HEK293 (cell line): Measurements from ENCODE around the gene FTH1.

Source experiments
- CTCF ChIA-PET: fragments of 350-600 bp; formaldehyde crosslinking; extraction: SDS; loops from one replicate; lab custom pipeline; 2021; ENCODE audit warnings: antibody characterized with exemption; lab: Yijun Ruan, JAX
- POLR2A ChIA-PET: fragments of 300-600 bp; formaldehyde crosslinking; extraction: SDS; loops from one replicate; lab custom pipeline; 2020; ENCODE audit warnings: antibody characterized with exemption, inconsistent platforms; lab: Yijun Ruan, JAX
- H3K27ac ChIP-seq: fragments of 200-500 bp; sonication (Bioruptor generic); 2 replicates; pipeline ENCODE4 v1.5.1; 2014; ENCODE audit warnings: low read depth, low read length, control low read depth, inconsistent platforms; ENCODE audit errors: extremely low read depth
- H3K36me3 ChIP-seq, 2 experiments: fragments of 200-500 bp in 1 of 2; sonication (Bioruptor generic) in 1 of 2; 1 replicate in 1 of 2; 2 replicates in 1 of 2; pipeline ENCODE4 v1.5.1; 2014 to 2017; ENCODE audit warnings: inconsistent platforms in 2 of 2, low read length in 2 of 2; ENCODE audit not compliant: control insufficient read depth in 2 of 2, insufficient read depth in 1 of 2
- H3K4me1 ChIP-seq: fragments of 200-500 bp; sonication (Bioruptor generic); 2 replicates; pipeline ENCODE4 v1.5.1; 2014; ENCODE audit warnings: mild to moderate bottlenecking, low read length, inconsistent platforms; ENCODE audit not compliant: control insufficient read depth, insufficient read depth
- H3K4me3 ChIP-seq: 2 replicates; pipeline ENCODE4 v1.5.1; 2011; ENCODE audit warnings: low read depth, mild to moderate bottlenecking, control low read depth, low read length, moderate library complexity
- H3K9me3 ChIP-seq: fragments of 200-500 bp; sonication (Bioruptor generic); 2 replicates; pipeline ENCODE4 v1.5.1; 2014; ENCODE audit warnings: low read depth, low read length, inconsistent platforms; ENCODE audit not compliant: control insufficient read depth, insufficient read depth
- GLIS1 ChIP-seq: fragments of 450-650 bp; formaldehyde crosslinking; IDR thresholded peaks from 2 replicates; pipeline ENCODE4 v1.5.1; 2016; ENCODE audit warnings: missing biosample characterization, missing genetic modification characterization
- GLIS2 ChIP-seq: fragments of 450-650 bp; formaldehyde crosslinking; IDR thresholded peaks from 2 replicates; pipeline ENCODE4 v1.5.1; 2016; ENCODE audit warnings: missing biosample characterization, missing genetic modification characterization
- INSM2 ChIP-seq: fragments of 450-650 bp; formaldehyde crosslinking; IDR thresholded peaks from 2 replicates; pipeline ENCODE4 v1.5.1; 2016; ENCODE audit warnings: missing biosample characterization, missing genetic modification characterization
- PRDM1 ChIP-seq: fragments of 450-650 bp; formaldehyde crosslinking; IDR thresholded peaks from 2 replicates; pipeline ENCODE4; 2016; ENCODE audit warnings: missing biosample characterization, missing genetic modification characterization
- SP3 ChIP-seq: fragments of 450-650 bp; formaldehyde crosslinking; IDR thresholded peaks from 2 replicates; pipeline ENCODE4 v1.5.1; 2016; ENCODE audit warnings: missing biosample characterization, missing genetic modification characterization
- SP7 ChIP-seq: fragments of 450-650 bp; formaldehyde crosslinking; IDR thresholded peaks from 2 replicates; pipeline ENCODE4 v1.5.1; 2016; ENCODE audit warnings: missing biosample characterization, missing genetic modification characterization
- WT1 ChIP-seq: fragments of 450-650 bp; formaldehyde crosslinking; IDR thresholded peaks from 2 replicates; pipeline ENCODE4 v1.5.1; 2016; ENCODE audit warnings: missing biosample characterization, missing genetic modification characterization
- ZBTB1 ChIP-seq: fragments of 450-650 bp; formaldehyde crosslinking; IDR thresholded peaks from 2 replicates; pipeline ENCODE4 v1.5.1; 2016; ENCODE audit warnings: missing biosample characterization, missing genetic modification characterization
- ZFP3 ChIP-seq: fragments of 450-650 bp; formaldehyde crosslinking; IDR thresholded peaks from 2 replicates; pipeline ENCODE4 v1.5.1; 2016; ENCODE audit warnings: low read depth, missing biosample characterization, missing genetic modification characterization
- ZIC2 ChIP-seq: fragments of 450-650 bp; formaldehyde crosslinking; IDR thresholded peaks from 2 replicates; pipeline ENCODE4 v1.5.1; 2016; ENCODE audit warnings: missing biosample characterization, missing genetic modification characterization
- ZNF174 ChIP-seq: fragments of 450-650 bp; formaldehyde crosslinking; IDR thresholded peaks from 2 replicates; pipeline ENCODE4 v1.5.0; 2017; ENCODE audit warnings: missing biosample characterization, mild to moderate bottlenecking, missing genetic modification characterization
- ZNF311 ChIP-seq: fragments of 450-650 bp; formaldehyde crosslinking; IDR thresholded peaks from 2 replicates; pipeline ENCODE4 v1.5.1; 2017; ENCODE audit warnings: missing biosample characterization, missing genetic modification characterization, borderline replicate concordance
- ZNF341 ChIP-seq: fragments of 450-650 bp; formaldehyde crosslinking; IDR thresholded peaks from 2 replicates; pipeline ENCODE4; 2016; ENCODE audit warnings: low read depth, missing biosample characterization, missing genetic modification characterization
- ZNF350 ChIP-seq: fragments of 450-650 bp; formaldehyde crosslinking; IDR thresholded peaks from 2 replicates; pipeline ENCODE4 v1.5.0; 2017; ENCODE audit warnings: missing biosample characterization, mild to moderate bottlenecking, missing genetic modification characterization
- ZNF510 ChIP-seq: fragments of 450-650 bp; formaldehyde crosslinking; IDR thresholded peaks from 2 replicates; pipeline ENCODE4 v1.5.1; 2018; ENCODE audit warnings: mild to moderate bottlenecking, missing genetic modification characterization, missing biosample characterization; ENCODE audit not compliant: insufficient replicate concordance
- ZNF514 ChIP-seq: fragments of 450-650 bp; formaldehyde crosslinking; IDR thresholded peaks from 2 replicates; pipeline ENCODE4 v1.5.1; 2016; ENCODE audit warnings: missing biosample characterization, missing genetic modification characterization
- ZNF555 ChIP-seq: fragments of 450-650 bp; formaldehyde crosslinking; conservative IDR thresholded peaks from 2 replicates; pipeline ENCODE4 v1.5.1; 2017; ENCODE audit warnings: missing biosample characterization, mild to moderate bottlenecking, missing genetic modification characterization, inconsistent platforms
- ZNF561 ChIP-seq: fragments of 450-650 bp; IDR thresholded peaks from 2 replicates; pipeline ENCODE4 v1.5.1; 2018; ENCODE audit warnings: missing biosample characterization, missing genetic modification characterization, borderline replicate concordance
- ZNF747 ChIP-seq: fragments of 450-650 bp; formaldehyde crosslinking; IDR thresholded peaks from 2 replicates; pipeline ENCODE4 v1.5.1; 2016; ENCODE audit warnings: missing biosample characterization, missing genetic modification characterization
- ZNF768 ChIP-seq: fragments of 450-650 bp; formaldehyde crosslinking; IDR thresholded peaks from 2 replicates; pipeline ENCODE4 v1.5.1; 2018; ENCODE audit warnings: missing biosample characterization, mild to moderate bottlenecking, missing genetic modification characterization
- ZNF776 ChIP-seq: fragments of 450-650 bp; formaldehyde crosslinking; IDR thresholded peaks from 2 replicates; pipeline ENCODE4 v1.5.0; 2017; ENCODE audit warnings: missing biosample characterization, missing genetic modification characterization, borderline replicate concordance
- ZSCAN16 ChIP-seq: fragments of 450-650 bp; formaldehyde crosslinking; IDR thresholded peaks from 2 replicates; pipeline ENCODE4 v1.5.1; 2016; ENCODE audit warnings: missing biosample characterization, missing genetic modification characterization
- ZXDB ChIP-seq: fragments of 450-650 bp; formaldehyde crosslinking; IDR thresholded peaks from 2 replicates; pipeline ENCODE4 v1.5.1; 2016; ENCODE audit warnings: missing biosample characterization, missing genetic modification characterization
- TF ChIP-seq, protein P1 (sequence below): sonication (generic); formaldehyde crosslinking; IDR thresholded peaks from 2 replicates; pipeline ENCODE4 v1.8.1; 2022; ENCODE audit warnings: mild to moderate bottlenecking, moderate library complexity, missing genetic modification reagents
- TF ChIP-seq, protein P2 (sequence below): fragments of 450-650 bp; formaldehyde crosslinking; IDR thresholded peaks from 2 replicates; pipeline ENCODE4 v1.5.1; 2017; ENCODE audit warnings: missing biosample characterization, missing genetic modification characterization
- TF ChIP-seq, protein P3 (sequence below): fragments of 450-650 bp; formaldehyde crosslinking; IDR thresholded peaks from 2 replicates; pipeline ENCODE4 v1.5.1; 2016; ENCODE audit warnings: missing biosample characterization, missing genetic modification characterization
- TF ChIP-seq, protein P4 (sequence below): fragments of 450-650 bp; formaldehyde crosslinking; IDR thresholded peaks from 2 replicates; pipeline ENCODE4 v1.5.1; 2016; ENCODE audit warnings: missing biosample characterization, missing genetic modification characterization

FTH1 gene

DNA sequence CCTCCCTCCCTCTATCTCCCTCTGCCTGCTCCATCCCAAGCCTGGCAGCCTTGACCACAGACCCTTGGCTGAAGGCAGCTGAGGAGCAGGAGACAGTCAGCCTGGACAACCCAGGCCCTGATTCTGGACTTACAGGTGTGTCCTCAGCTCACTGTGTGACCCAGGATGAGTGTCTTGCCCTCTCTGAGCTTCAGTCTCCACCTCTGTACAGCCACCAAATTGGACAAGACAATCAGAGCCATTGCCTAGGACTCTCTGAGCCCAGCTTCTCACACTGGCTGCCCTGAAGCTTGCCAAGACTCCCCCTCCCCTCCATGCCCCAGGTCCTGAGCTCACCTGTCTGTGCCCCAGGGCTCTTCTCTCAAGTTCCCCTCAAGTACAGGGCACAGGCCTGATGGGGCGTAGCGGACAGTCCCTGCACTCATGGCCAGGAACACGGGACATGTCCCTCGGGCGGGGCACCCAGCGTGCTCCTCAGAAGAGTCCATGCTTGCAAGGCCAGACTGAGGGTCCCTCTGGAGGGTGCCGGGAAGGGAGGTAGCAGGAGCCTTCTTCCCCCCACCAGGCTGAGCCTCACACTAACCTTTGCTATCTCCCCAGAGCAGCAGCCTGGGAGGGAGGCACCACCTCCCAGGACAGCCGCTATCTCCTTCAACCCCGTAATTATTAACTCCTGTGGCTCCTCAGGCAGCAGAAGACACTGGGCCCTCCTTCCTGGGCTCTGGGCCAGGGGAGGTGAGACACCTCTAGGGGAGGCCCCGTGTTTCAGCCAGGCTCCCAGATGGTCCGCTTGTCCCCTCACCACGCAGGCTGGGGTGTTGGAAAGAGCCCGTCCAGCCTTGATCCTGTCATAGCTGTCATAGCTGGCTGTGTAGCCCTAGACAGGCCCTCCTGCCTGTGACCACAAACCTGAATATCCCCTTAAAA is 47.5 kb downstream of the FTH1 start:
- H3K4me3 ChIP-seq: no peak overlapping the region
- no peaks in the 10 kb centered on the region for H3K36me3 ChIP-seq
- ChIA-PET CTCF (interaction anchor here (0.7 to 1.3 kb wide), 4 partner anchors 21 to 188 kb away, joined by 3 to 5 read pairs (median 4); no protein-coding TSS in a partner anchor), POLR2A (no interaction called here)
- no peaks in the 10 kb centered on the region for H3K4me1 ChIP-seq
- H3K27ac ChIP-seq: no peak overlapping the region
- TF ChIP-seq ZNF174 (tag by site-specific recombination) (no peak), ZSCAN16 (tag by site-specific recombination) (no peak), ZNF311 (tag by site-specific recombination) (no peak), ZXDB (tag by site-specific recombination) (no peak), ZNF510 (no peak), INSM2 (tag by site-specific recombination) (no peak), PRDM1 (tag by site-specific recombination) (no peak), GLIS2 (tag by site-specific recombination) (no peak), WT1 (peak; percentile 53; the same call in 1 of the 2 replicates), ZNF341 (tag by site-specific recombination) (peak; percentile 62; the same call in 1 of the 2 replicates), ZBTB1 (tag by site-specific recombination) (no peak), ZFP3 (tag by site-specific recombination) (no peak), ZNF350 (tag by site-specific recombination) (no peak), ZNF747 (no peak), GLIS1 (peak; percentile 84), ZNF561 (no peak), ZIC2 (tag by site-specific recombination) (peak; percentile 36), ZNF768 (peak; percentile 50; the same call in 1 of the 2 replicates), SP7 (peak; percentile 95), ZNF514 (tag by site-specific recombination) (no peak), SP3 (tag by site-specific recombination) (no peak), ZNF776 (tag by site-specific recombination) (no peak), ZNF555 (no peak)
- TF ChIP-seq, protein P1, sequence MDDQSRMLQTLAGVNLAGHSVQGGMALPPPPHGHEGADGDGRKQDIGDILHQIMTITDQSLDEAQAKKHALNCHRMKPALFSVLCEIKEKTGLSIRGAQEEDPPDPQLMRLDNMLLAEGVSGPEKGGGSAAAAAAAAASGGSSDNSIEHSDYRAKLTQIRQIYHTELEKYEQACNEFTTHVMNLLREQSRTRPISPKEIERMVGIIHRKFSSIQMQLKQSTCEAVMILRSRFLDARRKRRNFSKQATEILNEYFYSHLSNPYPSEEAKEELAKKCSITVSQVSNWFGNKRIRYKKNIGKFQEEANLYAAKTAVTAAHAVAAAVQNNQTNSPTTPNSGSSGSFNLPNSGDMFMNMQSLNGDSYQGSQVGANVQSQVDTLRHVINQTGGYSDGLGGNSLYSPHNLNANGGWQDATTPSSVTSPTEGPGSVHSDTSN (CRISPR knock-in tag): no peak
- TF ChIP-seq, protein P2, sequence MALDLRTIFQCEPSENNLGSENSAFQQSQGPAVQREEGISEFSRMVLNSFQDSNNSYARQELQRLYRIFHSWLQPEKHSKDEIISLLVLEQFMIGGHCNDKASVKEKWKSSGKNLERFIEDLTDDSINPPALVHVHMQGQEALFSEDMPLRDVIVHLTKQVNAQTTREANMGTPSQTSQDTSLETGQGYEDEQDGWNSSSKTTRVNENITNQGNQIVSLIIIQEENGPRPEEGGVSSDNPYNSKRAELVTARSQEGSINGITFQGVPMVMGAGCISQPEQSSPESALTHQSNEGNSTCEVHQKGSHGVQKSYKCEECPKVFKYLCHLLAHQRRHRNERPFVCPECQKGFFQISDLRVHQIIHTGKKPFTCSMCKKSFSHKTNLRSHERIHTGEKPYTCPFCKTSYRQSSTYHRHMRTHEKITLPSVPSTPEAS (tag by site-specific recombination): no peak
- TF ChIP-seq, protein P3, sequence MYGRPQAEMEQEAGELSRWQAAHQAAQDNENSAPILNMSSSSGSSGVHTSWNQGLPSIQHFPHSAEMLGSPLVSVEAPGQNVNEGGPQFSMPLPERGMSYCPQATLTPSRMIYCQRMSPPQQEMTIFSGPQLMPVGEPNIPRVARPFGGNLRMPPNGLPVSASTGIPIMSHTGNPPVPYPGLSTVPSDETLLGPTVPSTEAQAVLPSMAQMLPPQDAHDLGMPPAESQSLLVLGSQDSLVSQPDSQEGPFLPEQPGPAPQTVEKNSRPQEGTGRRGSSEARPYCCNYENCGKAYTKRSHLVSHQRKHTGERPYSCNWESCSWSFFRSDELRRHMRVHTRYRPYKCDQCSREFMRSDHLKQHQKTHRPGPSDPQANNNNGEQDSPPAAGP (tag by site-specific recombination): no peak
- TF ChIP-seq, protein P4, sequence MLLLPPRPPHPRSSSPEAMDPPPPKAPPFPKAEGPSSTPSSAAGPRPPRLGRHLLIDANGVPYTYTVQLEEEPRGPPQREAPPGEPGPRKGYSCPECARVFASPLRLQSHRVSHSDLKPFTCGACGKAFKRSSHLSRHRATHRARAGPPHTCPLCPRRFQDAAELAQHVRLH: no peak
- H3K9me3 ChIP-seq: no peaks in the 10 kb centered on the region
